Small intestine (tissue), 7 donors: ENCODE data around the gene CCDC177. TPM values are rescaled to one million over a fixed set of nuclear protein-coding genes. Genes with fewer than 3 reads are reported as not detected.
A peak's percentile ranks its signal among the peaks of the same experiment; 100 is the strongest.

Source experiments
- DNase-seq, 2 donors: peaks; one replicate each; pipeline versions ENCODE4 v3.0.0 to v3.0.0-alpha.2; 2013
- FAIRE-seq: peaks from 2 replicates; lab custom pipeline; 2012; peaks lifted over from hg19 to GRCh38; lab: Jason Lieb, UNC
- H3K27ac ChIP-seq, 3 donors: one replicate each; pipeline ENCODE4 v1.5.1; 2013; ENCODE audit warnings: low read length in 2 of 3, mild to moderate bottlenecking in 2 of 3, control low read depth in 1 of 3, inconsistent platforms in 1 of 3, low read depth in 1 of 3, moderate library complexity in 1 of 3
- H3K27me3 ChIP-seq, 3 donors: one replicate each; pipeline ENCODE4 v1.6.1; 2013; ENCODE audit warnings: low read length in 3 of 3, inconsistent platforms in 1 of 3; ENCODE audit not compliant: control insufficient read depth in 3 of 3, insufficient read depth in 3 of 3
- H3K36me3 ChIP-seq, 3 donors: one replicate each; pipeline ENCODE4 v1.6.1; 2013; ENCODE audit warnings: low read length in 3 of 3, inconsistent platforms in 1 of 3, low read depth in 1 of 3, mild to moderate bottlenecking in 1 of 3, moderate library complexity in 1 of 3; ENCODE audit not compliant: control insufficient read depth in 3 of 3, insufficient read depth in 2 of 3
- H3K4me1 ChIP-seq, 3 donors: one replicate each; pipeline ENCODE4 v1.6.1; 2013; ENCODE audit warnings: low read length in 2 of 3, inconsistent platforms in 1 of 3, low read depth in 1 of 3, mild to moderate bottlenecking in 1 of 3, moderate library complexity in 1 of 3; ENCODE audit not compliant: control insufficient read depth in 3 of 3, insufficient read depth in 2 of 3
- H3K4me3 ChIP-seq, 3 donors: one replicate each; pipeline ENCODE4 v1.5.1; 2013; ENCODE audit warnings: low read length in 3 of 3, control low read depth in 1 of 3, inconsistent platforms in 1 of 3, low read depth in 1 of 3, mild to moderate bottlenecking in 1 of 3, moderate library complexity in 1 of 3
- H3K9me3 ChIP-seq, 2 donors: one replicate each; pipeline ENCODE4 v1.6.1; 2013; ENCODE audit warnings: low read depth in 1 of 2, low read length in 1 of 2; ENCODE audit not compliant: control insufficient read depth in 2 of 2, insufficient read depth in 1 of 2
- WGBS, 3 donors: extraction: QIAGEN DNeasy Blood & Tissue Kit; methylation state at CpG; one replicate each; pipeline ENCODE4 v1.1.7; 2013; 5-methylcytosine and 5-hydroxymethylcytosine counted together
- polyA plus RNA-seq, 4 donors: library from polyadenylated mRNA; stranded (reverse) in 3 of 4; unstranded in 1 of 4; fragments of 200-250 nt in 3 of 4; fragments of 120-200 nt in 1 of 4; gene quantifications; one replicate each; pipeline versions ENCODE4 v1.2.1 to v1.2.3, GENCODE V29; 2013
- donor health status: healthy with polysubstance abuse.
- donor health status: control.
- donor health status: control.
- donor health status: Bipolar disorder and iron deficiency.
- donor health status: healthy.

Gene CCDC177
- polyA plus RNA-seq, 4 donors = 0.01 to 0.03 TPM; not detected in 2

DNA sequence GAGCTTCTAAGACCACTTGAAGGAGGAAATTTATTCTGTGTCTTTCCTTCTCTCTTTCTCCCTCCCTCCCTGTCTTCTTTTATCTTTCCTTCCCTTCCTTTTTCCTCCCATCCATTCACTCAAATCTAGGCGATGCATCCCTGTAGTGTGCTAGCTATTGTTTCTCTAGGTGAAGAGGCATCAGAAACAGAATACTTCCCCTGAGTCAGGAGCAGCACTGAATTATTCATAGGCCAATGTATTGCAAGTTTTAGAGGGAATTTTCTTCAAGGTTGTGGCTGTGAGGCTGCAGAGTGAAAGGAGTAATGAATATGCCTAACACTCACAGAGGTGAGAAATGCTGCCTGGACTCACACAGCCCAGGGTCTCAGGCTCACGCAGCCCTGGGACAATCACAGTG lies 23.2 kb downstream of the CCDC177 start:
- Histone ChIP-seq H3K36me3 (no peaks in the 10 kb centered on the region), H3K27ac (no peak overlapping the region), H3K4me1 (no peaks in the 10 kb centered on the region), H3K9me3 (no peaks in the 10 kb centered on the region), H3K27me3 (peaks cover 0 to 29% (median 5%) of the 10 kb centered on the region in 3 donors), H3K4me3 (no peak overlapping the region)
- FAIRE-seq (no peak), DNase-seq (no peak)
- WGBS, 3 donors = 65 to 83% (median 72%) methylated on average over 2 of the region's 2 CpGs

DNA sequence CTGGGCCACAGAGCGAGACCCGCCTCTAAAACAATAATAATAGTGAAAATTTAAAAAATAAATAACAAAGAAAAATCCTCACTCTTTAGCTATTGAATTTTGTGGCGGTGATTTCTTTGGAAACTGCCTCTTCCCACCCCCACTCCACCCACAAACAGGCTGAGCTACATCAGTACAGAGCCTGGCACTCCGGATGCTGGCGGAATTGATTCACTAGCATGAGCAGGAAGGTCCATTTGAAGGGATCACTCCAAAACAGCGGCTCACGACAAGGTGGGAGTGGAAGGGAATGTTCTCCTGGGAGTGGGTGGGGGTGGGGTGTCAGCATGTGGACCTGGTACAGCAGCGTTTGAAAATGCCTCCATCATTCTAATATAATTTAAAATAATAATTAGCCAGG lies 26.1 kb downstream of the CCDC177 start:
- H3K9me3 ChIP-seq = no peaks in the 10 kb centered on the region
- H3K27ac ChIP-seq = no peak overlapping the region
- H3K27me3 ChIP-seq = peaks cover 0 to 29% (median 5%) of the 10 kb centered on the region in 3 donors
- no peaks in the 10 kb centered on the region for H3K36me3 ChIP-seq
- DNase-seq = no peak
- no peak for FAIRE-seq
- WGBS, 3 donors = 81 to 84% (median 84%) methylated on average over 7 to 8 of the region's 8 CpGs
- no peaks in the 10 kb centered on the region for H3K4me1 ChIP-seq
- no peak overlapping the region for H3K4me3 ChIP-seq

DNA sequence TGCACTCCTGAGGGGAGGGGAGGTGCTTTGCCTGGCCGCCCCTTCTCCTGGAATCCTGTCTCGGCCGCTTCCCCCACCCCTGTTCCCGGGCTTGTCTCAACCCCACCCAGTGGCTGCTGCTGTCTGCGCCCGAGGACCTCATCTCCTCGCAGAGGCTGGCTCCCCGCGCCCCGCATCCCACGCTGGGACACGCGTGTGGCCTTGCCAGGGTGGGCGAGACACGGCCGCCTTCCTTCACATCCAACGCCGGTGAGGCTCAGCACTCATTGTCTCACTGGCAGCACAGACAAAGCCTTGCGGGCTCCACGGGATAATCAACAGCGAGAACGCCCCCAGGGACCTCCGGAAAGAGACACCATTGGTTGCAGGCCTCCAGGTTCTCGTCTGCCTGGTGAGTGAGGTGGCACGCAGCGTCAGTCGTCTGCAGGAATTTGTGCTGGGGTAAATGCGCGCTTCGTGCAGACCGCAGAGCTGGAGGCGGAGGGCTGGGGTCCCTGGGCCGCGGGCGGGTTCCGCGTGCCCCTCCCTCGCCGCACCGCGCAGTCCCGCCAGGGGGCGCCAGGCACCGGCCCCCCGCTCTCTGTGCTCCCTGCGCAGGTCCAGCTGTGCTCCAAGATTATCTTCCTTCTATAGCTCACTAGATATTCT lies 26.8 kb downstream of the CCDC177 start:
- Histone ChIP-seq H3K36me3 (no peaks in the 10 kb centered on the region), H3K4me1 (no peaks in the 10 kb centered on the region), H3K9me3 (no peaks in the 10 kb centered on the region), H3K27ac (no peak overlapping the region), H3K4me3 (peak overlapping the region in 1 of 3 donors; percentile 24), H3K27me3 (peaks cover 0 to 36% (median 5%) of the 10 kb centered on the region in 3 donors)
- 8 to 30% (median 22%) methylated on average over 33 to 46 of the region's 46 CpGs for WGBS, 3 donors
- FAIRE-seq (no peak), DNase-seq (peak in 1 of 2 donors; percentile 32)

DNA sequence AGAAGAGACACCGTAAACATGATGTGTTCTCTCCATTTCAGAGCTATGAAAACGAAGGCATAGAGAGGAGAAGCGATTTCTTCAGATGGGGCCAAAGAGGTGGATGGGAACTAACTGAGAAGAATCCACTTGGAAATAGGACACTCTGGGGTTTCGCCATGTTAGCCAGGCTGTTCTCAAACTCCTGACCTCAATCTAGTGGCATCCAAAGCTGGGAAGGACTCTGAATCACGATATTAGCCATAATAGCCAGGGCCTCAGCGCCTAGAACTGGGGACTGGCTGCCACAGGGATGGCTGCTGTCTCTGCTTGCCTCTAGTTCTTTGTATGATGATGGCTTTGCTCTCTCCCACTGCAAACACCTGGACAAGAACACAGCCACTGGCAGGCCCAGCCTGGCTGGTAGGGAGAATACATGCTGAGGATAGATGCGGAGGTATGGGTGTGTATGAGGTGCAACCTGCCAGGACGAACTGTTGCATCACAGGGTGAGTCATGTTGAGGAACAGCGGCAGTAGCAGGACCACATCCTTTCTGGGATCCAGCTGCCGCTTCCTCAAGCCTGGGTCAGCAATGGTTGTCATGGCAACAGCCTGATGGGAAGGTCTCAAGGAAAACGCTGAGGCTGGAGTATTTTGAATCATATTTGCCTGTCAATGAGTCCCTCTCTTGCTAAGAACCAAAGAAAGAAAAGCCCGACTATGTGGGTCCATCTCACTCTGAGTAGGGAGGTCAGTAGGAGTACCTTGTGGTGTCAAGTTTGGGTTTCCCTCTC lies 31.1 kb downstream of the CCDC177 start:
- no peaks in the 10 kb centered on the region for H3K4me1 ChIP-seq
- DNase-seq (peak in 1 of 2 donors; percentile 44), FAIRE-seq (no peak)
- WGBS, 3 donors = 42 to 45% (median 43%) methylated on average over 12 of the region's 12 CpGs
- H3K4me3 ChIP-seq = no peak overlapping the region
- no peaks in the 10 kb centered on the region for H3K36me3 ChIP-seq
- peaks cover 0 to 20% (median 0%) of the 10 kb centered on the region in 3 donors for H3K27me3 ChIP-seq
- no peaks in the 10 kb centered on the region for H3K9me3 ChIP-seq
- H3K27ac ChIP-seq = no peak overlapping the region

DNA sequence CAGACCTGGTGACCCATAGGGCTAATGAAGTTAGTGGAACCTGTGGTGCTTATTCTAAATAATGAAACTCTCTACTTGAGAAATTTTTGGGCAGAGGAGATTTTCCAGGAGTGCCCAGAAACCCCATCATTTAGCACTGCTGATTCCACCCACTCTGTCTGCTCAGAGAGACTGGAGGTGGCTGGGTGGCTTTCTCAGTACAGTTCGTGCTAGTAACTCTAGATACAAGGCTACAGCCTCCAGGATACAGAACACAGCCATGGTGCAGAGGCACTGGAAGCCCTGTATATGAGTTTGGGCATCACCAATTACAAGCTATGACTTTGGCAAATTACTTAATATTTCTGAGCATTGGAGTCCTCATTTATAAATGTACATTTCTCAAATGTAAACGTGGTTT lies 32.4 kb downstream of the CCDC177 start:
- 41 to 59% (median 57%) methylated on average over 2 of the region's 2 CpGs for WGBS, 3 donors
- Histone ChIP-seq H3K9me3 (no peaks in the 10 kb centered on the region), H3K36me3 (no peaks in the 10 kb centered on the region), H3K4me3 (no peak overlapping the region), H3K27ac (no peak overlapping the region), H3K27me3 (peaks cover 0 to 9% (median 0%) of the 10 kb centered on the region in 3 donors), H3K4me1 (no peaks in the 10 kb centered on the region)
- DNase-seq (no peak), FAIRE-seq (no peak)

DNA sequence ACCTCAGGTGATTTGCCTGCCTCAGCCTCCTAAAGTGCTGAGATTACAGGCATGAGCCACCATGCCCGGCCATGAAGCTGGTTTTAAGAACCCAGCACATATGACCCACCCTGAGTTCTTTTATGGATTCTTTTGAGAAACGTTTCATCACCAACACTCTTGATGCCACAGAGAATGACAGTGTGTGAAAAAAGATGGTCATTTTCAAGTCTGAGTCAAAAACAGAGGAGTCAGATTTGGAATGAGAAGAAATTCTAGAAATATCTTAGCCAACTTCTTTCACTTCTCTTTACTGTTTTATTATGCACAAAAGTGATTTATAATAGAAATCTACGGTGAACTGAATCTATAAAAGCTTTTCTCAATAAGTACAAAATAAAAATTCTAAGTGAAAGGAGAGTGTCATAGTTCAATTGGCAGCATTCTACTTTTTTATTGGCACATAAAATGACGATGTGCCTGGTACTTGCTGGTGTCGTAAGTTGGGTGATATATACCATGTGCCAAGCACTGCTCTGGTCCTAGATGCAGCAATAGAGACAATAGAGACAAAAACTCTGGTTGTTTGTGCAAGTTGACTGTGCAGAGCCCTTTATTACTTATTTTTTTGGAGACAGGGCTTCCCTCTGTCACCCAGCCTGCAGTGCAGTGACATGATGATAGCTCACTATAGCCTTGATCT lies 33.9 kb downstream of the CCDC177 start:
- DNase-seq (no peak), FAIRE-seq (no peak)
- H3K36me3 ChIP-seq = no peaks in the 10 kb centered on the region
- no peaks in the 10 kb centered on the region for H3K9me3 ChIP-seq
- no peaks in the 10 kb centered on the region for H3K4me1 ChIP-seq
- 29 to 58% (median 44%) methylated on average over 5 of the region's 5 CpGs for WGBS, 3 donors
- no peak overlapping the region for H3K4me3 ChIP-seq
- H3K27me3 ChIP-seq = peaks cover 0 to 7% (median 0%) of the 10 kb centered on the region in 3 donors
- H3K27ac ChIP-seq = no peak overlapping the region

DNA sequence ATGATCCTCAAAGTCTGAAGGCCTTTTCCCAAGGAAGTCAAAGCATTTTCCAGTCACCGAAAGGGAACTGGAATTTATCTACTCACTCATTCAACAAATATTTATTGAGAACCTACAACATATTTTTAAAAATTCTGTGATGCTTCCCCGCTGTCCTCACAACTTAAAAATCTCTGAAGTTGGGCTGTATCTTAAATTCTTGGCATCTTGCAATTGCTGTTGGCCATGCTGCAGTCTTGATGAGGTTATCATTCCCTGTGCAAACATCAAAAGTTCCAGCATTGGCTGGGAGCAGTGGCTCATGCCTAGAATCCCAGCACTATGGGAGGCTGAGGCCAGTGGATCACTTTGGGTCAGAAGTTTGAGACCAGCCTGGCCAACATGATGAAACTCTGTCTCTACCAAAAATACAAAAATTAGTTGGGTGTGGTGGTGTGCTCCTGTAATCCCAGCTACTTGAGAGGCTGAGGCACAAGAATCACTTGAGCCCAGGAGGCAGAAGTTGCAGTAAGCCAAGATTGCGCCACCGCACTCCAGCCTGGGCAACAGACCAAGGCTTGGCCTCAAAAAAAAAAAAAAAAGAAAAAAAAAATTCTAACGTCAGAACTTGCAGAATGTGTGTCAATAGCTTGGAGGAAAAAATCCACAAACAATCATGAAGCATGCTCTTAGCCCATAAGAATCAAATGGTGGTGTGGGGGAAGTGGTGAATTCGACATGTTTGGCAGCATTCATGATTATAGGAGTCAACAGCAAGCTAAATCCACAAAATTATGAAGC lies 34.9 kb downstream of the CCDC177 start:
- FAIRE-seq (no peak), DNase-seq (no peak)
- H3K27me3 ChIP-seq = peaks cover 0 to 7% (median 0%) of the 10 kb centered on the region in 3 donors
- no peaks in the 10 kb centered on the region for H3K4me1 ChIP-seq
- no peak overlapping the region for H3K27ac ChIP-seq
- no peaks in the 10 kb centered on the region for H3K9me3 ChIP-seq
- no peak overlapping the region for H3K4me3 ChIP-seq
- 70 to 76% (median 72%) methylated on average over 6 of the region's 6 CpGs for WGBS, 3 donors
- no peaks in the 10 kb centered on the region for H3K36me3 ChIP-seq

DNA sequence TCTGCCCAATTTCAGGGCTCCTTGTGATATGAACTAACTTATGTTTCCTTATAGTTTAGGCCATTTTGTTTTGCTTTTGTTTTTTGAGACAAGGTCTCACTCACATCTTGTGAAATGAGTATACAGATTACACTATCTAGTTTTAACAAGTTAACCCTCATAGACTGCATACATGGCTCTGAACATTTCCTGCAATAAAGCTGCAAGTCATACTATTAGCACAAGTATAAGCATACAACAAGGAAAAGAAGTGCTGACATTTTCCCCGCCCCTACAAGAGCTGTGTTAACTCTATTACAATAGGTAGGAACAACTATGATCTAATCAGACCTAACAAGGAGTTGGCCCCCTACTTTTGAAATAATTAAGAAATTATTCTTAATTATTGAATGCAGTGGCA lies 35.9 kb downstream of the CCDC177 start:
- no peak overlapping the region for H3K4me3 ChIP-seq
- peaks cover 0 to 7% (median 0%) of the 10 kb centered on the region in 3 donors for H3K27me3 ChIP-seq
- H3K9me3 ChIP-seq = no peaks in the 10 kb centered on the region
- FAIRE-seq (no peak), DNase-seq (no peak)
- H3K36me3 ChIP-seq = no peaks in the 10 kb centered on the region
- 91 to 97% (median 91%) methylated on average over 1 of the region's 1 CpG for WGBS, 3 donors
- H3K4me1 ChIP-seq = no peaks in the 10 kb centered on the region
- no peak overlapping the region for H3K27ac ChIP-seq
